Panc1 (cell line): ENCODE results near the gene NAT9.

ENCODE experiments used
- POLR2AphosphoS5 ChIP-seq: IDR thresholded peaks from 2 replicates; pipeline ENCODE4 v1.6.1; 2012; ENCODE audit warnings: mild to moderate bottlenecking, low read depth, low read length, moderate library complexity
- SIN3A ChIP-seq: IDR thresholded peaks from 2 replicates; pipeline ENCODE4 v1.6.1; 2012; ENCODE audit warnings: low read depth, mild to moderate bottlenecking, low read length, moderate library complexity, borderline replicate concordance; ENCODE audit not compliant: insufficient read depth
- TCF7L2 ChIP-seq: IDR thresholded peaks from 2 replicates; pipeline ENCODE4 v1.6.1; 2011; ENCODE audit warnings: mild to moderate bottlenecking, low read depth, low read length, inconsistent platforms
- TF ChIP-seq, protein P1 (sequence below): fragments of 450-650 bp; IDR thresholded peaks from 2 replicates; pipeline ENCODE4 v1.5.1; 2017; ENCODE audit warnings: mild to moderate bottlenecking

DNA sequence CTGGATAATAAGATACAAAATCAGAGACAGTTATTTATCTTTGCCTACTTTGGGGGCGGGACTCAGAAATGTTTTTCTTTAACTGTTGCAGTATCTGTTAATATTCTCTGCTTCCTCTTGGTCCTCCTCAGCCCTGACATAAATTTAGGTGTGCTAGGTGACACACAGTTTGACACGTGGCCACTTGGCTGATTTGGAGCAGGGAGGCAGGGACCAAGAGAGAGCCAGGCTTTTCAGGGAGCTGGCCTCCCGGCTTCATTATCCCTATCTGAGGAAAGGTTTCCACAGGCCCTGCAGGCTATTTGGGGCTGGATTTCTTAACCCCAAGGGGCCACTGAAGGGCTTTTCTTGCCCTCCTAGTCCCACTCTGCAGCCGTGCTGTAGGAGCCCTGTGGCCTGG, 20.1 kb upstream of the NAT9 start:
- TF ChIP-seq TCF7L2 (no peak), SIN3A (no peak), POLR2AphosphoS5 (no peak)
- TF ChIP-seq, protein P1, sequence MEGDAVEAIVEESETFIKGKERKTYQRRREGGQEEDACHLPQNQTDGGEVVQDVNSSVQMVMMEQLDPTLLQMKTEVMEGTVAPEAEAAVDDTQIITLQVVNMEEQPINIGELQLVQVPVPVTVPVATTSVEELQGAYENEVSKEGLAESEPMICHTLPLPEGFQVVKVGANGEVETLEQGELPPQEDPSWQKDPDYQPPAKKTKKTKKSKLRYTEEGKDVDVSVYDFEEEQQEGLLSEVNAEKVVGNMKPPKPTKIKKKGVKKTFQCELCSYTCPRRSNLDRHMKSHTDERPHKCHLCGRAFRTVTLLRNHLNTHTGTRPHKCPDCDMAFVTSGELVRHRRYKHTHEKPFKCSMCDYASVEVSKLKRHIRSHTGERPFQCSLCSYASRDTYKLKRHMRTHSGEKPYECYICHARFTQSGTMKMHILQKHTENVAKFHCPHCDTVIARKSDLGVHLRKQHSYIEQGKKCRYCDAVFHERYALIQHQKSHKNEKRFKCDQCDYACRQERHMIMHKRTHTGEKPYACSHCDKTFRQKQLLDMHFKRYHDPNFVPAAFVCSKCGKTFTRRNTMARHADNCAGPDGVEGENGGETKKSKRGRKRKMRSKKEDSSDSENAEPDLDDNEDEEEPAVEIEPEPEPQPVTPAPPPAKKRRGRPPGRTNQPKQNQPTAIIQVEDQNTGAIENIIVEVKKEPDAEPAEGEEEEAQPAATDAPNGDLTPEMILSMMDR, result no peak
